ENCODE data around the gene CAMK1D.

GRCh38 chr10:12538491-12538995 lies 189.2 kb downstream of the CAMK1D start:
- TF ChIP-seq POLR2A (IDR thresholded peaks at IDR 0.05; ENCODE audit: extremely low read depth, insufficient read length) (no peak), CTCF (IDR thresholded peaks at IDR 0.05; ENCODE audit: low read depth, low read length) (no peak), MAX (IDR thresholded peaks at IDR 0.05; ENCODE audit: low read depth, low read length) (no peak), MYC (IDR thresholded peaks at IDR 0.05; ENCODE audit: low read depth, low read length) (no peak)

Measured in NB4 (cell line).